Mesothelial cell of epicardium (in vitro differentiated cells): Measurements from ENCODE around the gene CLIP2. TPM values are rescaled to one million over a fixed set of nuclear protein-coding genes. Genes with fewer than 3 reads are reported as not detected.
"Not testable (repeated sequence)": the region's sequence is repeated elsewhere in the genome, so short reads cannot be mapped to it uniquely, and the experiment has no call there.

ENCODE experiments used
- DNase-seq, 2 experiments: peaks; one replicate each; pipeline ENCODE4 v3.0.0; 2021; ENCODE audit warnings: low spot score in 2 of 2; ENCODE audit not compliant: unreplicated experiment in 2 of 2
- H3K27ac Mint-ChIP-seq: 2 replicates; pipeline ENCODE4 v1.8.0; 2021; ENCODE audit warnings: mixed read lengths
- H3K27me3 Mint-ChIP-seq: 2 replicates; pipeline ENCODE4 v1.8.0; 2021; ENCODE audit warnings: low read depth, mixed read lengths
- H3K36me3 Mint-ChIP-seq: 2 replicates; pipeline ENCODE4 v1.8.0; 2021; ENCODE audit warnings: mixed read lengths
- H3K4me1 Mint-ChIP-seq: 2 replicates; pipeline ENCODE4 v1.8.0; 2021; ENCODE audit warnings: mixed read lengths
- H3K4me3 Mint-ChIP-seq: 2 replicates; pipeline ENCODE4 v1.8.0; 2021; ENCODE audit warnings: mild to moderate bottlenecking, moderate library complexity, mixed read lengths
- H3K9me3 Mint-ChIP-seq: 2 replicates; pipeline ENCODE4 v1.8.0; 2021; ENCODE audit warnings: mixed read lengths
- total RNA-seq: library from RNA; stranded (reverse); gene quantifications from 3 replicates; pipeline ENCODE4 v1.2.1, GENCODE V29; 2021
- TF ChIP-seq, protein P1 (sequence below): fragments of 200-600 bp; sonication (generic); IDR thresholded peaks from one replicate; pipeline ENCODE4 v1.5.0; 2021; ENCODE audit warnings: antibody characterized with exemption; ENCODE audit not compliant: unreplicated experiment

Gene CLIP2
- total RNA-seq, 1 donor from 2014 or later: 40.2 TPM

DNA sequence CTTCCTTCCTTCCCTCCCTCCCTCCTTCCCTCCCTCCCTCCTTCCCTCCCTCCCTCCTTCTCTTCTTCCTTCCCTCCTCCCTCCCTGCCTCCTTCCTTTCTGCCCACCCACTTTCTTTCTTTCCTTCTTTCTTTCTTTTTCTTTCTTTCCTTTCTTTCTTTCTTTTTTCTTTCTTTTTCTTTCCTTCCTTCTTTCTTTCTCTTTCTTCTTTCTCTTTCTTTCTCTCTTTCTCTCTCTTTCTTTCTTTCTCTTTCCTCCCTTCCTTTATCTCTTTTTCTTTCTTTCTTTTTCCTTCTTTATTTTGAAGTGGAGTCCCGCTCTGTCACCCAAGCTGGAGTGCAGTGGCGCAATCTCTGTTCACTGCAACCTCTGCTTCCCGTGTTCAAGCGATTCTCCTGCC is 130.8 kb downstream of the CLIP2 start:
- H3K27me3 Mint-ChIP-seq: no peaks in the 10 kb centered on the region
- H3K27ac Mint-ChIP-seq: no peak overlapping the region
- peaks cover 2% of the 10 kb centered on the region for H3K4me1 Mint-ChIP-seq
- DNase-seq: no peak
- H3K36me3 Mint-ChIP-seq: no peaks in the 10 kb centered on the region
- H3K9me3 Mint-ChIP-seq: no peaks in the 10 kb centered on the region
- H3K4me3 Mint-ChIP-seq: no peak overlapping the region
- TF ChIP-seq, protein P1, sequence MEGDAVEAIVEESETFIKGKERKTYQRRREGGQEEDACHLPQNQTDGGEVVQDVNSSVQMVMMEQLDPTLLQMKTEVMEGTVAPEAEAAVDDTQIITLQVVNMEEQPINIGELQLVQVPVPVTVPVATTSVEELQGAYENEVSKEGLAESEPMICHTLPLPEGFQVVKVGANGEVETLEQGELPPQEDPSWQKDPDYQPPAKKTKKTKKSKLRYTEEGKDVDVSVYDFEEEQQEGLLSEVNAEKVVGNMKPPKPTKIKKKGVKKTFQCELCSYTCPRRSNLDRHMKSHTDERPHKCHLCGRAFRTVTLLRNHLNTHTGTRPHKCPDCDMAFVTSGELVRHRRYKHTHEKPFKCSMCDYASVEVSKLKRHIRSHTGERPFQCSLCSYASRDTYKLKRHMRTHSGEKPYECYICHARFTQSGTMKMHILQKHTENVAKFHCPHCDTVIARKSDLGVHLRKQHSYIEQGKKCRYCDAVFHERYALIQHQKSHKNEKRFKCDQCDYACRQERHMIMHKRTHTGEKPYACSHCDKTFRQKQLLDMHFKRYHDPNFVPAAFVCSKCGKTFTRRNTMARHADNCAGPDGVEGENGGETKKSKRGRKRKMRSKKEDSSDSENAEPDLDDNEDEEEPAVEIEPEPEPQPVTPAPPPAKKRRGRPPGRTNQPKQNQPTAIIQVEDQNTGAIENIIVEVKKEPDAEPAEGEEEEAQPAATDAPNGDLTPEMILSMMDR: no peak

DNA sequence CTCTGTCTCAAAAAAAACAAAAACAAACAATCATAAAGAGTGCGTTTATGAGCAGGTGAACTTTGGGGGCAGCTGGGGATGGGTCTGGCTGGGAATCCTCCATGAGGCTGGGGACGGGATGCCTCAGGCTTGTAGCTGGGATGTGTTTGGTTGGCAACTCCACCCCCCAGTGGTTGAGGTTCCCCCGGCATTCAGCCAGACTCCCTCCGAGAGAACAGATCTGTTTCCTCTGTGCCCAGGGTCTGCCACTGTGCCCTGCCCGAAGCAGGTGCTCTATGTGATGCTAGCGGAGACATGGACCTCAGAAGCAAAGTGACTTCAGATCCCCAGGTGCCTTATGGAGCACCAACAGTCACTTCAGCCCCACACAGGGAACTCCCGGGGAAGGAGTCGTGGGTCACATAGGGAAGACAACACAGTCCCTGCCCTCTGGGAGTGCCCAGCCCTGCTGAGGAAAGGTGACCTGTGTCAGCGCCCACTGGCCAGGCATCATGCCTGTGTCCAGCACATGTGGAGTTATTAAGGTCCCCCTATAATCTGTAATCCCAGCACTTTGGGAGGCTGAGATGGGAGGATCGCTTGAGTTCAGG is 135.2 kb downstream of the CLIP2 start:
- no peaks in the 10 kb centered on the region for H3K9me3 Mint-ChIP-seq
- no peaks in the 10 kb centered on the region for H3K36me3 Mint-ChIP-seq
- DNase-seq: no peak
- peaks cover 3% of the 10 kb centered on the region for H3K4me1 Mint-ChIP-seq
- TF ChIP-seq, protein P1: no peak
- no peak overlapping the region for H3K4me3 Mint-ChIP-seq
- H3K27ac Mint-ChIP-seq: no peak overlapping the region
- no peaks in the 10 kb centered on the region for H3K27me3 Mint-ChIP-seq

DNA sequence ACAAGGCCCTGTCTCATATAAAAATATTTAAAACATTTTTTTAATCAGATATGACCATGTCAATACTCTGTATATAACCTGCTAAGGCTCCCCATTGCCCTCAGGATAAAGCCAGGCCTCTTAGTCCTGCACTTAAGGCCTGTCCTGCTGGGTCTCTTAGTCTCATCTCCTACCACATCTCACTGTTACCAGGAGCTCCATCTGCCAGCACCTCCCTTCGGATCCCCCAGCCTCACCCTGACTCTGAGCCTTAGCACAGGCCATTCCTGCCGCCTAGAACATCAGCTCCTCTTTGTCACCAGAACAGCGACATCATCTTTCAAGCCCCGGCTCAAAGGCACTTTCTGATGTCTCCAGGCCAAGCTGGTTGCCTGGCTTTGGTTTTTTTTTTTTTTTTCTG is 138.8 kb downstream of the CLIP2 start:
- Mint-ChIP-seq H3K27ac (no peak overlapping the region), H3K27me3 (no peaks in the 10 kb centered on the region), H3K4me3 (no peak overlapping the region), H3K4me1 (peaks cover 3% of the 10 kb centered on the region), H3K9me3 (no peaks in the 10 kb centered on the region), H3K36me3 (no peaks in the 10 kb centered on the region)
- TF ChIP-seq, protein P1: no peak
- no peak for DNase-seq

DNA sequence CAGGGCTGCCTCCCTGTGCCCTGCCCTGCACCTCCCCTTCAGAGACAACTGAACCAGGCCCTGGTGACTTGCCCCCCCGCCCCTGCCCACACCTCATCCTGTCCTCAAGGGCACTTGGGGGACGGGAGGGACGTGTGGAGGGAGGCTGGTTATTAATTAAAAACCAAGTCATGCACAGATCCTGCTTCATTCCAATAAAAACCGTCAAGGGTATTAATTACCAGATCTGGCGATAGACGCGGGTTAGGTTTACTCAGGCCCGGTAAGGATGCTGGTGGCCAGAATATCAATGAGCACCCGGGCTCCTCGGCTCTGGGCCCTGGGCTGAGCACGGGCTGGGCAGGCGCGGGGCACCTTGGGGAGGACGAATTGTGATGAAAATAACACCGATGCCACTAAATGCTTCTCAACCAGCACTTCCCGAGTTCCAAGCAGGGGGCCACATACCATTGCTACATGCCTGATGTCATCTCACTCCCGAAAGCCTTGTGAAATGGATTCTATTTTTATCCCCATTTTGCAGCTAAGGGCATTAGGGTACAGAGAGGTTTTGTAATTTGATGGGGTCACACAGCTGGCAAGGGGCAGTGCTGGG is 140.0 kb downstream of the CLIP2 start:
- Mint-ChIP-seq H3K4me1 (peaks cover 3% of the 10 kb centered on the region), H3K27me3 (no peaks in the 10 kb centered on the region), H3K27ac (no peak overlapping the region), H3K36me3 (no peaks in the 10 kb centered on the region), H3K9me3 (no peaks in the 10 kb centered on the region), H3K4me3 (no peak overlapping the region)
- no peak for DNase-seq
- TF ChIP-seq, protein P1: no peak

DNA sequence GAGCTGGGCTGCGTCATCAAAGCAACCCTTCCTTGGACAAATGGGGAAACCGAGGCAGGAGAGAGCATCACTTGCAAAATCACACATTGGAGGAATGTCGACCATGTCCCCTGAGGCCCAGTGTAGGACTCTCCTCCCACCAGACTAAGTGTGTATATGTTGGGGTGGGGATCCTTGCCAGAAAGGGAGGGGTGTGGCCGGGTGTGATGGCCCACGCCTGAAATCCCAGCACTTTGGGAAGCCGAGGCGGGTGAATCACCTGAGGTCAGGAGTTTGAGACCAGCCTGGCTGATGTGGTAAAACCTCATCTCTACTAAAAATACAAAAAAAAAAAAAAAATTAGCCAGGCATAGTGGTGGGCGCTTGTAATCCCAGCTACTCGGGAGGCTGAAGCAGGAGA is 141.2 kb downstream of the CLIP2 start:
- H3K27ac Mint-ChIP-seq, H3K4me1 Mint-ChIP-seq, DNase-seq, H3K36me3 Mint-ChIP-seq, H3K9me3 Mint-ChIP-seq, H3K4me3 Mint-ChIP-seq, H3K27me3 Mint-ChIP-seq: not testable (repeated sequence)

DNA sequence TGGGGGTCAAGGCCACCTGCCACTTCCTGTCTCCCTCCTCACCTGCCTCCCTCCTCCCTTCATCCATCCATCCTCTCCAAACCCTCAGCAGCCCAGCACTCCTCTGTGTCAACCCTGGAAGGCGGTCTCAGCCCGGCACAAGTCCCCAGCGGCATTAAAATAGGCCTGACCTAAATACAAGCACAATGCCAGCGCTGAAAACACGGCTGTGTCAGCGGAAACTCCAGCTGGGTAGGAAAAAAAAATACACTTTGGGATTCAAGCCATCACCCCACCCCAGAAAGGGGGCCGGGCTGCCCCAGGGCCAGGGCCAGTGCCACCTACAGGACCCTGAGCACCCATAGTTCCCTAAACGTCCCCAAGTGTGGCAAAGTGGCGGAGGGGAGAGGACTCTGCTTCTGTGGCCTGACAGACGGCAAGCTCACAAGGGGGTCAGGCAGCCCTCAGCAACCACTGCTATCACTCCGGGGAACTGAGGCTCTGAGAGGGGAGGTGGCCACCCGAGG is 141.8 kb downstream of the CLIP2 start:
- no peak for DNase-seq
- H3K27me3 Mint-ChIP-seq: no peaks in the 10 kb centered on the region
- no peak overlapping the region for H3K27ac Mint-ChIP-seq
- peaks cover 3% of the 10 kb centered on the region for H3K4me1 Mint-ChIP-seq
- H3K9me3 Mint-ChIP-seq: no peaks in the 10 kb centered on the region
- TF ChIP-seq, protein P1: no peak
- H3K36me3 Mint-ChIP-seq: no peaks in the 10 kb centered on the region
- H3K4me3 Mint-ChIP-seq: no peak overlapping the region

DNA sequence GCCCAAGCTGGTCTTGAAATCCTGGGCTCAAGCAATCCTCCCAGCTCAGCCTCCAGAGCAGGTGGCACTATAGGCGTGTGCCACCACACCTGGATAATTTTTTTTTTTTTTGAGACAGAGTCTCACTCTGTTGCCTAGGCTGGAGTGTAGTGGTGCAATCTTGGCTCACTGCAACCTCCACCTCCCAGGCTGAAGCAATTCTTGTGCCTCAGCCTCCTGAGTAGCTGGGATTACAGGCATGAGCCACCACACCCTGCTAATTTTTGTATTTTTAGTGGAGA is 148.0 kb downstream of the CLIP2 start:
- not testable (repeated sequence) for H3K27me3 Mint-ChIP-seq, H3K9me3 Mint-ChIP-seq, H3K27ac Mint-ChIP-seq, H3K36me3 Mint-ChIP-seq, H3K4me3 Mint-ChIP-seq, H3K4me1 Mint-ChIP-seq, DNase-seq
